ENCODE measurements around the gene METTL26. TPM values are rescaled to one million over a fixed set of nuclear protein-coding genes. Genes with fewer than 3 reads are reported as not detected.
A peak's percentile ranks its signal among the peaks of the same experiment; 100 is the strongest.

Gene METTL26
- total RNA-seq: 10 to 100 TPM; 89.0 to 94.0 TPM

GRCh38 chr16:636206-637080 is at the start of gene METTL26:
METTL26 (minus strand) TSS chr16:636305; CDS start chr16:636290, 15 bp downstream.
- CTCF ChIA-PET: interaction anchor here (0.7 to 2.7 kb wide), 5 partner anchors 12 to 71 kb away, joined by 3 to 16 read pairs (median 3); partner anchors contain the start of gene WDR90

GRCh38 chr16:684961-685696 is 49.0 kb upstream of the METTL26 start:
- Mint-ChIP-seq H3K36me3 (ENCODE audit: low read depth) (peaks cover 28% of the 10 kb centered on the region), H3K4me3 (peak overlapping the region; percentile 15), H3K27ac (no peak overlapping the region), H3K4me1 (ENCODE audit: low read depth) (peaks cover 55% of the 10 kb centered on the region), H3K27me3 (ENCODE audit: low read depth) (no peaks in the 10 kb centered on the region), H3K9me3 (ENCODE audit: insufficient read depth) (no peaks in the 10 kb centered on the region)
- ChIA-PET CTCF (no interaction called here), POLR2A (no interaction called here)
- DNase-seq: no peak
- no peak for ATAC-seq

More at GRCh38 chr16:636206-637080, at the start of gene METTL26:
- Mint-ChIP-seq H3K36me3 (ENCODE audit: low read depth) (peaks cover 3% of the 10 kb centered on the region), H3K9me3 (ENCODE audit: insufficient read depth) (no peaks in the 10 kb centered on the region), H3K27ac (peak within 1 kb of the TSS; percentile 88), H3K4me1 (ENCODE audit: low read depth) (peaks cover 10% of the 10 kb centered on the region), H3K27me3 (ENCODE audit: low read depth) (peaks cover 2% of the 10 kb centered on the region), H3K4me3 (peak within 1 kb of the TSS; percentile 90)
- peak; percentile 86 for ATAC-seq
- DNase-seq: peak; percentile 96
- POLR2A ChIA-PET: interaction anchor here (0.6 to 1.2 kb wide), 6 partner anchors 43 to 499 kb away, joined by 3 to 4 read pairs (median 3); partner anchors contain the start of genes CAPN15 and STUB1

GRCh38 chr16:684071-684794 is 48.1 kb upstream of the METTL26 start, which contains the start of gene JMJD8:
JMJD8 (minus strand) TSS chr16:684334; CDS start chr16:684319, 15 bp downstream.
- Mint-ChIP-seq H3K36me3 (ENCODE audit: low read depth) (peaks cover 28% of the 10 kb centered on the region), H3K27me3 (ENCODE audit: low read depth) (no peaks in the 10 kb centered on the region), H3K27ac (peak within 1 kb of the TSS; percentile 80), H3K9me3 (ENCODE audit: insufficient read depth) (no peaks in the 10 kb centered on the region), H3K4me3 (peak within 1 kb of the TSS; percentile 76), H3K4me1 (ENCODE audit: low read depth) (peaks cover 50% of the 10 kb centered on the region)
- DNase-seq (peak; percentile 97), ATAC-seq (peak; percentile 74)
- ChIA-PET POLR2A (interaction anchor here (1.0 kb wide), 1 partner anchor 33 kb away, joined by 3 read pairs; no protein-coding TSS in a partner anchor), CTCF (interaction anchor here (0.7 kb wide), 1 partner anchor 36 kb away, joined by 3 read pairs; no protein-coding TSS in a partner anchor)

DNA sequence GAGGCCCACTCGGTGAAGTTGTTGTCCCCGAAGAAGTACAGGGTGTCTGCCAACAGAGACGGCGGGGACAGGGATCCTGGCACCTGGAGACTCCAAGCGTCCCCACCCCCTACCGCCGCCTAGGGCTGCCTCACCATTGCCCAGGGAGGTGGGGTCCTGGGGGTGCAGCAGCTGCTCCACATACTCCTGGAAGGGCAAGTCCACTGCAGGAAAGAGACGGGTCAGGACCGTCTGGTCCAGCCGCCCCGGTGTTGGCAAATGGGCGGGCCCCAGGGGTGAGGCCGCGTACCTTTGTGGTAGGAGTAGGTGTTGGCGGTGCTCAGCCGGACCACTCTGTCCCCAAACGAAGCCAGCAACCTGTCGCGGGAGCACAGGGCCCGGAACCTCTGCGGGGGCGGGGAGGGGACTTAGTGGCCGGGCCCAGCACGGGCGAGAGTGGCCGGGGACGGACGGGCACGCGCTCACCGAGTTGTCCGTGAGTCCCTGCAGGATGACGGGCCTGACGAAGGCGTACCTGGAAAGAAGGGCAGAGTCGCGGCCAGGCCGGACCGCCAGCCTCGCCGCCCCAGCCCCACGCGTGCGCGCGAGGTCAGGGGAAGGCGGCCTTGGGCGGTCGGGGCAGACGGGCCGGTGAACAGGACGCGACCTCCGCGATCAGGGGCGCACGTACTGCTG is 47.4 kb upstream of the METTL26 start:
- Mint-ChIP-seq H3K4me3 (peak overlapping the region; percentile 76), H3K9me3 (ENCODE audit: insufficient read depth) (no peaks in the 10 kb centered on the region), H3K27me3 (ENCODE audit: low read depth) (no peaks in the 10 kb centered on the region), H3K36me3 (ENCODE audit: low read depth) (peaks cover 28% of the 10 kb centered on the region), H3K27ac (peak overlapping the region; percentile 72), H3K4me1 (ENCODE audit: low read depth) (peaks cover 47% of the 10 kb centered on the region)
- ChIA-PET POLR2A (interaction anchor here (1.0 to 1.4 kb wide), 2 partner anchors 11 to 32 kb away, joined by 3 read pairs; no protein-coding TSS in a partner anchor), CTCF (no interaction called here)
- DNase-seq (no peak), ATAC-seq (no peak)

GRCh38 chr16:682493-683395 is 46.6 kb upstream of the METTL26 start:
- Mint-ChIP-seq H3K4me3 (peak overlapping the region; percentile 76), H3K27me3 (ENCODE audit: low read depth) (no peaks in the 10 kb centered on the region), H3K27ac (peak overlapping the region; percentile 72), H3K9me3 (ENCODE audit: insufficient read depth) (no peaks in the 10 kb centered on the region), H3K36me3 (ENCODE audit: low read depth) (peaks cover 28% of the 10 kb centered on the region), H3K4me1 (ENCODE audit: low read depth) (peaks cover 46% of the 10 kb centered on the region)
- CTCF ChIA-PET: interaction anchor here (1.7 kb wide), 1 partner anchor 15 kb away, joined by 8 read pairs; the partner anchor contains the start of gene RHOT2
- DNase-seq (no peak), ATAC-seq (no peak)
- POLR2A ChIA-PET: interaction anchor here (1.4 to 2.4 kb wide), 2 partner anchors 7 to 12 kb away, joined by 3 to 15 read pairs; partner anchors contain the start of gene WDR24

DNA sequence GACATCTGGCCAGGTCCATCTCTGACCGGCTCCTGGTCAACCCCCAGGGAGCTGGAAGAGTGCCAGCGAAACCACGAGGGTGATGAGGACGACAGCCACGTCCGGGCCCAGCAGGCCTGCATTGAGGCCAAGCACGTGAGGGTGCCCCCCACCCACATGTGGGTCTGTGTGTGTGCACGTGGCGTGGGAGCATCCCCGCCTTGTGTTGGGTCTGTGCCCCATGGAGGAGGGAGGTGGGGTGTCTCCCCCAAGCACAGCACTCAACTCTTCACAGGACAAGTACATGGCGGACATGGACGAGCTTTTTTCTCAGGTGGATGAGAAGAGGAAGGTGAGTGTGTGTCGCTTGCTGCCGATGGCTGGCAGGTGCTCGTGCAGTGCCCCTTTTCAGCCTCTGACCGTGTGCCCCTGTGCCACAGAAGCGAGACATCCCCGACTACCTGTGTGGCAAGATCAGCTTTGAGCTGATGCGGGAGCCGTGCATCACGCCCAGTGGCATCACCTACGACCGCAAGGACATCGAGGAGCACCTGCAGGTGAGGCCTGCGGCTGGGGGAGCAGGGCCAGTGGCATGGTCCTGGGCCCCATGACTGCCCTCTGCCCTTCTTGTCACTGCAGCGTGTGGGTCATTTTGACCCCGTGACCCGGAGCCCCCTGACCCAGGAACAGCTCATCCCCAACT is 45.8 kb upstream of the METTL26 start:
- peak overlapping the region; percentile 61 for H3K27ac Mint-ChIP-seq
- peaks cover 28% of the 10 kb centered on the region for H3K36me3 Mint-ChIP-seq (ENCODE audit: low read depth)
- H3K4me3 Mint-ChIP-seq: peak overlapping the region; percentile 76
- ATAC-seq: no peak
- H3K9me3 Mint-ChIP-seq (ENCODE audit: insufficient read depth): no peaks in the 10 kb centered on the region
- no peak for DNase-seq
- H3K27me3 Mint-ChIP-seq (ENCODE audit: low read depth): no peaks in the 10 kb centered on the region
- POLR2A ChIA-PET: interaction anchor here (1.3 to 2.4 kb wide), 4 partner anchors 8 to 13 kb away, joined by 3 to 15 read pairs (median 7); partner anchors contain the start of genes RHOT2 and WDR24
- CTCF ChIA-PET: interaction anchor here (0.9 to 1.7 kb wide), 2 partner anchors 14 to 103 kb away, joined by 3 to 8 read pairs; partner anchors contain the start of gene RHOT2
- H3K4me1 Mint-ChIP-seq (ENCODE audit: low read depth): peaks cover 44% of the 10 kb centered on the region

DNA sequence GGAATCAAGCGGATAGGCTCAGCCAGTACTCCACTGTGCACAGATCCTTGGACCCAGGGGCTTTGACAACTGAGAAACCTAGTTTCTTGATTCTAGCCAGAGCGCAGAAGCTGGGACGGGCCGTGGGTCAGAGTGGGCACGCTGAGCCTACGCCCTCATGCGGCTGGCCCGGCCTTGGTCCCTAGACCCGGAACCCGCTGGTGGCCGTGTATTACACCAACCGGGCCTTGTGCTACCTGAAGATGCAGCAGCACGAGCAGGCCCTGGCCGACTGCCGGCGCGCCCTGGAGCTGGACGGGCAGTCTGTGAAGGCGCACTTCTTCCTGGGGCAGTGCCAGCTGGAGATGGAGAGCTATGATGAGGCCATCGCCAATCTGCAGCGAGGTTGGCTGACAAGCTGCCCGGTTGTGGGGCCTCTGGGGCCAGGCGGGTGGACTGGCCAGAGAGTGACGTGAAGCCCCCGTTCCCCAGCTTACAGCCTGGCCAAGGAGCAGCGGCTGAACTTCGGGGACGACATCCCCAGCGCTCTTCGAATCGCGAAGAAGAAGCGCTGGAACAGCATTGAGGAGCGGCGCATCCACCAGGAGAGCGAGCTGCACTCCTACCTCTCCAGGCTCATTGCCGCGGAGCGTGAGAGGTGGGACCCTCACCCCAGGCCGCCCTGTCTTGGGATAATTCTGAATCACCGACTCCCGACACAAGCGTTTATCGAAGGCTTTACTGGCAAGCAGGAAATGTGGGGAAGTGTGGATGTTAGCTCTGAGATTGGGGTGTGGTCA is 45.1 kb upstream of the METTL26 start:
- ATAC-seq (no peak), DNase-seq (no peak)
- Mint-ChIP-seq H3K4me1 (ENCODE audit: low read depth) (peaks cover 43% of the 10 kb centered on the region), H3K27me3 (ENCODE audit: low read depth) (no peaks in the 10 kb centered on the region), H3K9me3 (ENCODE audit: insufficient read depth) (no peaks in the 10 kb centered on the region), H3K4me3 (peak overlapping the region; percentile 76), H3K27ac (peak overlapping the region; percentile 61), H3K36me3 (ENCODE audit: low read depth) (peaks cover 24% of the 10 kb centered on the region)
- POLR2A ChIA-PET: interaction anchor here (0.6 to 2.4 kb wide), 6 partner anchors 9 to 126 kb away, joined by 3 to 15 read pairs (median 4); partner anchors contain the start of genes METTL26, RHOT2 and WDR24
- CTCF ChIA-PET: interaction anchor here (0.9 to 2.6 kb wide), 4 partner anchors 9 to 104 kb away, joined by 3 to 10 read pairs (median 8); partner anchors contain the start of genes RHOT2 and WDR24

- DNase-seq (no peak), ATAC-seq (no peak)
- POLR2A ChIA-PET: interaction anchor here (0.6 to 2.4 kb wide), 5 partner anchors 9 to 126 kb away, joined by 3 to 15 read pairs (median 4); partner anchors contain the start of genes METTL26, RHOT2 and WDR24
- peaks cover 38% of the 10 kb centered on the region for H3K4me1 Mint-ChIP-seq (ENCODE audit: low read depth)
- no peaks in the 10 kb centered on the region for H3K9me3 Mint-ChIP-seq (ENCODE audit: insufficient read depth)
- peaks cover 24% of the 10 kb centered on the region for H3K36me3 Mint-ChIP-seq (ENCODE audit: low read depth)
- H3K4me3 Mint-ChIP-seq: peak overlapping the region; percentile 76
- H3K27ac Mint-ChIP-seq: peak overlapping the region; percentile 61
- CTCF ChIA-PET: interaction anchor here (0.8 to 2.6 kb wide), 3 partner anchors 9 to 90 kb away, joined by 3 to 10 read pairs (median 9); partner anchors contain the start of genes RHOT2 and WDR24
- no peaks in the 10 kb centered on the region for H3K27me3 Mint-ChIP-seq (ENCODE audit: low read depth)
These were observed 44.5 kb upstream of the METTL26 start for GRCh38 chr16:680625-680945.
